BE2C (cell line): ENCODE data around the gene CCNY.
A peak's percentile ranks its signal among the peaks of the same experiment; 100 is the strongest.
"Not testable (repeated sequence)": the region's sequence is repeated elsewhere in the genome, so short reads cannot be mapped to it uniquely, and the experiment has no call there.

Source experiments
- DNase-seq: peaks from one replicate; pipeline ENCODE4 v3.0.0-alpha.2; 2020
- H3K27me3 ChIP-seq: fragments of 250-450 bp; sonication (Bioruptor Pico); 2 replicates; pipeline ENCODE4 v1.5.1; 2020; ENCODE audit warnings: mild to moderate bottlenecking
- H3K36me3 ChIP-seq: fragments of 250-450 bp; sonication (Bioruptor Pico); 2 replicates; pipeline ENCODE4 v1.5.1; 2020; ENCODE audit warnings: mild to moderate bottlenecking
- H3K4me1 ChIP-seq: fragments of 250-450 bp; sonication (Bioruptor Pico); 2 replicates; pipeline ENCODE4 v1.5.1; 2020
- H3K4me3 ChIP-seq: 2 replicates; pipeline ENCODE4 v1.5.1; 2011; ENCODE audit warnings: low read depth, low read length
- H3K9me3 ChIP-seq: fragments of 250-450 bp; sonication (Bioruptor Pico); 2 replicates; pipeline ENCODE4 v1.5.1; 2020
- TF ChIP-seq, protein P1 (sequence below): IDR thresholded peaks from 2 replicates; pipeline ENCODE4 v1.5.1; 2012; ENCODE audit warnings: mild to moderate bottlenecking, low read depth, low read length

CCNY gene

DNA sequence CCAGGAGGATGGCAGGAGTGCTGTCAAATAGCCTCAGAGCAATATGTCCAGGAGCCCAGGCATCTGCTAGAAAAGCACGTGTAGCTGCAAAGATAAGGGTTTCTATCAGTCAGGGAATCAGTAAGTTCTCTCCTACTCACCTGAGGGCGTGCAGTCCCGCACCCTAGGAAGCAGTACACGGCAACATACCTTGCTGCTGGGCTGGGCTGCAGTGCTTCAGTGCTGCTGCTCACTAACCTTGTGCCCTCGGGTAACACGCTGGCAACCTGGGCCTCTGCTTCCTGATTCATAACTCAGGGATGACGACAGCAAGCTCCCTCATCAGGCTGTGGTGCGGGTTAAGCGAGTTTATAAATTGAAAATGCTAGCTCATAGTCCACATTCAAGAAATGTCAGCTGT lies 29.5 kb upstream of the CCNY start:
- TF ChIP-seq, protein P1, sequence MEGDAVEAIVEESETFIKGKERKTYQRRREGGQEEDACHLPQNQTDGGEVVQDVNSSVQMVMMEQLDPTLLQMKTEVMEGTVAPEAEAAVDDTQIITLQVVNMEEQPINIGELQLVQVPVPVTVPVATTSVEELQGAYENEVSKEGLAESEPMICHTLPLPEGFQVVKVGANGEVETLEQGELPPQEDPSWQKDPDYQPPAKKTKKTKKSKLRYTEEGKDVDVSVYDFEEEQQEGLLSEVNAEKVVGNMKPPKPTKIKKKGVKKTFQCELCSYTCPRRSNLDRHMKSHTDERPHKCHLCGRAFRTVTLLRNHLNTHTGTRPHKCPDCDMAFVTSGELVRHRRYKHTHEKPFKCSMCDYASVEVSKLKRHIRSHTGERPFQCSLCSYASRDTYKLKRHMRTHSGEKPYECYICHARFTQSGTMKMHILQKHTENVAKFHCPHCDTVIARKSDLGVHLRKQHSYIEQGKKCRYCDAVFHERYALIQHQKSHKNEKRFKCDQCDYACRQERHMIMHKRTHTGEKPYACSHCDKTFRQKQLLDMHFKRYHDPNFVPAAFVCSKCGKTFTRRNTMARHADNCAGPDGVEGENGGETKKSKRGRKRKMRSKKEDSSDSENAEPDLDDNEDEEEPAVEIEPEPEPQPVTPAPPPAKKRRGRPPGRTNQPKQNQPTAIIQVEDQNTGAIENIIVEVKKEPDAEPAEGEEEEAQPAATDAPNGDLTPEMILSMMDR: no peak
- Histone ChIP-seq H3K9me3 (no peaks in the 10 kb centered on the region), H3K4me3 (no peak overlapping the region), H3K36me3 (no peaks in the 10 kb centered on the region), H3K4me1 (no peaks in the 10 kb centered on the region; the same call in 1 of the 2 replicates), H3K27me3 (no peaks in the 10 kb centered on the region)
- peak; percentile 20 for DNase-seq

DNA sequence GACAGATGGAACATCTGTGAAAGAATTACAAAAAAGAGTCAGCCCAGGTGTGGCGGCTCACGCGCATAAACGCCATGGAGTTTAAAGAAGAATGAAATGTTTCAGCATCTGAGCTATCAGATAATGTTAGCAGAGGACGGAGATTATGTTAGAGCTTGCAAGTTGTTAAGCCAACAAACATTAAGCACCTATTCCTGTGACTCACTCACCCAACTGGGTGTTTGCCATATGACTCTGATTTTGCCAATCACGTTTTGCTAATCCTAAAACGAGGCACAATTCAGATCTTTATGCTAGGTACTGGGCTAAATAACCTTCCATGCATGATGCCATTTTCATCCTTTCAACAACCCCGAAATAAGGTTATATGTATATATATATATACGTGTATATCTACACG lies 29.0 kb upstream of the CCNY start:
- Histone ChIP-seq H3K36me3 (no peaks in the 10 kb centered on the region), H3K9me3 (no peaks in the 10 kb centered on the region), H3K4me3 (no peak overlapping the region), H3K27me3 (no peaks in the 10 kb centered on the region), H3K4me1 (no peaks in the 10 kb centered on the region; the same call in 1 of the 2 replicates)
- TF ChIP-seq, protein P1: no peak
- no peak for DNase-seq

DNA sequence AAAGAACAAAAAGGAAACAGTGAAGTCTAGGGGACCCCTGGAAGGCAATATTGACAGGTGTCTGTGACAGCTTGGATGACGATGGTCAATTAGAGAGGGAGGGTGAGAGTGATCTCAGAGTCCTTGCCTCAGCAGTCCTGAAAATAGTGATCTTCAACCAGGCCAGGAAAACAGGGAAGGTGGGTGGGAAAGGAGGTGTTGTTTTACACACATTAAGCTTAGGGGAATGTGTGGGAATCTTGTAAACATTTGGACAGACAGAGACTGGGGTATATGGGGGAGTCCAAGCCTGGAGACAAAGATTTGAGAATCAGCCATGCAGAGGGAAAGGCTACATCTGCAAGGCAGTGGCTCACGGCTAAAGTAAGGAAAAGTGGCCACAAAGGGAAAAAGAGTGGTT lies 27.5 kb upstream of the CCNY start:
- H3K27me3 ChIP-seq: no peaks in the 10 kb centered on the region
- no peaks in the 10 kb centered on the region for H3K36me3 ChIP-seq
- TF ChIP-seq, protein P1: no peak
- H3K4me3 ChIP-seq: no peak overlapping the region
- no peak for DNase-seq
- no peaks in the 10 kb centered on the region; the same call in 1 of the 2 replicates for H3K4me1 ChIP-seq
- no peaks in the 10 kb centered on the region for H3K9me3 ChIP-seq

DNA sequence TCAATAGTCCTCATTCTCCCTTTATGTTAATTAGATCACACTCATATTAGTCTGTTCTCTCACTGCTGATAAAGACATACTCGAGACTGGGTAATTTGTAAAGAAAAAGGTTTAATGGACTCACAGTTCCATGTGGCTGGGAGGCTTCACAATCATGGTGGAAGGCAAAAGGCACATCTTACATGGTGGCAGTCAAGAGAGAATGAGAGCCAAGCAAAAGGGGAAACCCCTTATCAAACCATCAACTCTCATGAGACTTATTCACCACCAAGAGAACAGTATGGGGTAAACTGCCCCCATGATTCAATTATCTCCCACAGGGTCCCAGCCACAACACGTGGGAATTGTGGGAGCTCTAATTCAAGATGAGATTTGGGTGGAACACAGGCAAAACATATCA lies 22.2 kb upstream of the CCNY start:
- not testable (repeated sequence) for H3K9me3 ChIP-seq, H3K4me3 ChIP-seq, H3K27me3 ChIP-seq, H3K36me3 ChIP-seq, H3K4me1 ChIP-seq, DNase-seq

DNA sequence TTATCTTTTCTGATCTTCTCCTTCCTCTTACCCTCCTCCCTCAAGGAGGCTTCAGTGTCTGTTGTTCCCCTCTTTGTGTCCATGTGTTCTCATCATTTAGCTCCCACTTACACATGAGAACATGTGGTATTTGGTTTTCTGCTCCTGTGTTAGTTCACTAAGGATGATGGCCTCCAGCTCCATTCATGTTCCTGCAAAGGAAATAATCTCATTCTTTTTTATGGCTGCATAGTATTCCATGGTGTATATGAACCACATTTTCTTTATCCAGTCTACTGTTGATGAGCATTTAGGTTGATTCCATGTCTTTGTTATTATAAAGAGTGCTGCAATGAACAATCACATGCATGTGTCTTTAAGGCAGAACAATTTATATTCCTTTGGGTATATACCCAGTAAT lies 21.1 kb upstream of the CCNY start:
- H3K4me1 ChIP-seq, H3K27me3 ChIP-seq, H3K9me3 ChIP-seq, DNase-seq, H3K4me3 ChIP-seq, H3K36me3 ChIP-seq: not testable (repeated sequence)

DNA sequence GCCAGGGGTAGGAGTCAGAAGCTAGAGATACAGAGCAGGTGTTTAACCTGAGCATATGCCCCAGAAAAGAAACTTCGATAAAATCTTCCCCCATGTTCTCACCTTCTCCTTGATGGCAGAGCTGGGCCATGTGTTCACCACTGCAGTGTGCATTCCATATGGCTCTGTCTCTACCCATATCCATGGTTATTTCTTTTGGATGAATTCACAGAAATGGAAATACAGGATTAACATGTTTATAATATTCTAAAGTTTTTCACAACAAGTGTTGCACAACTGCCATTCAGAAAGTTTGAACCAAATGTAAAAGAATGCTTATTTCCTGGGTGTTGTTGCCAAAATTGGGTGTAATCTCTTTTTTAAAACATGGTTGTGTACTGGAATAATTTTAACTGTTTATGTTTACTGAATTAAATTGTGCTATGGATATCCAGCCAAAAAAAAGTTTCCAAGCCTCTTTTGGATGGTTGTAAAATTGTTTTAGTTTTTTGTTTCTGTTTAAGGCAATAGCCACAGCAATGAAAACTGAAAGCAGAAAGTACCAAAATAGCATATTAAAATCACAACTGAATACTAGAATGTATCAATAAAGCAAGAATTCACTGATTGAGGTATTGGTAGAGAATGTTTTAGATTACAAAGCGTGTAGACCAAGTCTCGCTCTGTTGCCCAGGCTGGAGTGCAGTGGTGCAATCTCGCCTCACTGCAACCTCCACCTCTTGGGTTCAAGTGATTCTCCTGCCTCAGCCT lies 19.9 kb upstream of the CCNY start:
- H3K27me3 ChIP-seq: no peaks in the 10 kb centered on the region
- H3K36me3 ChIP-seq: peaks cover 2% of the 10 kb centered on the region; the same call in 1 of the 2 replicates
- DNase-seq: no peak
- TF ChIP-seq, protein P1: no peak
- H3K9me3 ChIP-seq: no peaks in the 10 kb centered on the region
- no peak overlapping the region for H3K4me3 ChIP-seq
- H3K4me1 ChIP-seq: no peaks in the 10 kb centered on the region

DNA sequence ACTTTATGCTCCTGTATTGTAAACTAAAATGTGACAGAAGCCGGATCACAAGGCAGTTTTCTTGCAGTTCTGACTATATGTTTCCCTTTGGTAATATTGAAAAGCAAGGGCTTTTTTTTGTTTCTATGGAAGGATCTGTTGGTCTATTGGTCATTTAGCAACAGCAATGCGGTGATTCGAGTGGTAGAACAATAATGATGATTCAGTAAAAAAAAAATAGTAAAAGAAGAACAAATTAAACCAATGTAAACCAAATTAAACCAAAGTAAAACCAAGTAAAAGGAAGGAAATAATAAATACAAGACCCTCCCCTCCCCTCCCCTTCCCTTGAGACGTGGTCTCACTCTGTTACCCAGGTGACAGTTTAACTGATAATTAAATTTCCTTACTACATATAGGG lies 17.8 kb upstream of the CCNY start:
- Histone ChIP-seq H3K9me3 (no peaks in the 10 kb centered on the region), H3K4me1 (no peaks in the 10 kb centered on the region), H3K27me3 (no peaks in the 10 kb centered on the region), H3K4me3 (no peak overlapping the region), H3K36me3 (peaks cover 2% of the 10 kb centered on the region; the same call in 1 of the 2 replicates)
- TF ChIP-seq, protein P1: no peak
- DNase-seq: no peak
